Measurements from ENCODE around the gene ZNF302. TPM values are rescaled to one million over a fixed set of nuclear protein-coding genes. Genes with fewer than 3 reads are reported as not detected.
"Not testable (repeated sequence)": the region's sequence is repeated elsewhere in the genome, so short reads cannot be mapped to it uniquely, and the experiment has no call there.

Gene ZNF302
- polyA plus RNA-seq, 2 donors = 5.9 to 11.1 TPM

DNA sequence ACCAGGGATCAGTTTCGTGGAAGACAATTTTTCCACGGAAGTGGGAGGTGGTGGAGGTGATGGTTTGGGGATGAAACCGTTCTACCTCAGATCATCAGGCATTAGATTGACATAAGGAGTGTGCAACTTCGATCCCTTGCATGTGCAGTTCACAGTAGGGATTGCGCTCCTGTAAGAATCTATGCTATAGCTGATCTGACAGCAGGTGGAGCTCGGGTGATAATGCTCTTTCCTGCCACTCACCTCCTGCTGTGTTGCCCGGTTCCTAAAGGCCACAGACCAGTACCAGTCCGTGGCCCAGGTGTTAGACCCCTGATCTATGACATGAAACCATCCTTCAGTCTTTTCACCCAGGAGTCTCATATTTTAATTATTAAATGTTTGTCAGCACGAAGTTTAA is 4.0 kb downstream of the ZNF302 start:
- Histone ChIP-seq H3K4me1 (ENCODE audit: control insufficient read depth in 2 of 2, insufficient read depth in 2 of 2, low read length in 1 of 2) (no peaks in the 10 kb centered on the region), H3K27me3 (ENCODE audit: control insufficient read depth in 1 of 2, insufficient read depth in 2 of 2, low read length in 2 of 2) (no peaks in the 10 kb centered on the region), H3K9me3 (ENCODE audit: control insufficient read depth in 2 of 2, insufficient read depth in 1 of 2, low read depth in 1 of 2, low read length in 1 of 2) (peaks cover 3 to 14% of the 10 kb centered on the region in 2 donors), H3K4me3 (ENCODE audit: low read depth in 1 of 2, low read length in 2 of 2) (no peak overlapping the region), H3K27ac (ENCODE audit: low read depth in 2 of 2, low read length in 1 of 2) (no peak overlapping the region), H3K36me3 (ENCODE audit: control insufficient read depth in 2 of 2, insufficient read depth in 2 of 2, low read length in 1 of 2) (peaks cover 13 to 14% of the 10 kb centered on the region in 2 donors)
- 96 to 98% methylated on average over 9 of the region's 9 CpGs for WGBS, 2 donors

DNA sequence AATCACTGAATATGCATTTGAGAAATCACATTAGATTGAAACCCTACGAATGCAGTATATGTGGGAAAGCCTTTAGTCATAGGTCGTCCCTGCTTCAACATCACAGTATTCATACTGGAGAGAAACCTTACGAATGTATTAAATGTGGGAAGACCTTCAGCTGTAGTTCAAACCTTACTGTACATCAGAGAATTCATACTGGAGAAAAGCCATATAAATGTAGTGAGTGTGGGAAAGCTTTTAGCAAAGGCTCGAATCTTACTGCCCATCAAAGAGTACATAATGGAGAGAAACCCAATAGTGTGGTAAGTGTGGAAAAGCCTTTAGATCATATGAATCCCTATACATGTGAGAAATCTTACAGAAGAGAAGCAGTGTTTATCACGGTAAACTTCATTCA is 7.8 kb downstream of the ZNF302 start:
- 78 to 90% methylated on average over 5 of the region's 5 CpGs for WGBS, 2 donors
- H3K9me3 ChIP-seq (ENCODE audit: control insufficient read depth in 2 of 2, insufficient read depth in 1 of 2, low read depth in 1 of 2, low read length in 1 of 2) = peaks cover 0 to 14% of the 10 kb centered on the region in 2 donors

DNA sequence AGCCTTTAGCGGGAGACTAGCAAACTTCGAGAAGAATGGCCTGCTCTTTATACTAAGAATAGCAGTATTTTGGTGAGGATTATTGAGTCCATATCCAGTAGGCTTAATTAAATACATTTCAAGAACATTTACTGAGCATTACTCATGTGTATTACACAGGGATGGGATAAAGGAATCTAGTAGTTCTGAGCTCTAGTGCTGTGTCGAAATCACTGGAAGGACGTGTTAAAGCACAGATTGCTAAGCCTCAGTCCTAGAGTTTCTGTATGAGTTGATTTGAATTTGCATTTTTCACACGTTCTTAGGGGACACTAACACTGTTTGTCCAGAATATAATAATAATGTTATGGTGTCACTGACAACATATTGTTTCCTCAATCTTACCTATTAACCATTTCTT is 9.0 kb downstream of the ZNF302 start:
- no peaks in the 10 kb centered on the region for H3K27me3 ChIP-seq (ENCODE audit: control insufficient read depth in 1 of 2, insufficient read depth in 2 of 2, low read length in 2 of 2)
- WGBS, 2 donors = 80 to 82% methylated on average over 5 of the region's 5 CpGs
- no peak overlapping the region for H3K27ac ChIP-seq (ENCODE audit: low read depth in 2 of 2, low read length in 1 of 2)

More for the DNA sequence above, 7.8 kb downstream of the ZNF302 start:
- not testable (repeated sequence) for H3K4me3 ChIP-seq (ENCODE audit: low read depth in 1 of 2, low read length in 2 of 2); H3K4me1 ChIP-seq (ENCODE audit: control insufficient read depth in 2 of 2, insufficient read depth in 2 of 2, low read length in 1 of 2); H3K27ac ChIP-seq (ENCODE audit: low read depth in 2 of 2, low read length in 1 of 2); H3K27me3 ChIP-seq (ENCODE audit: control insufficient read depth in 1 of 2, insufficient read depth in 2 of 2, low read length in 2 of 2); H3K36me3 ChIP-seq (ENCODE audit: control insufficient read depth in 2 of 2, insufficient read depth in 2 of 2, low read length in 1 of 2)

DNA sequence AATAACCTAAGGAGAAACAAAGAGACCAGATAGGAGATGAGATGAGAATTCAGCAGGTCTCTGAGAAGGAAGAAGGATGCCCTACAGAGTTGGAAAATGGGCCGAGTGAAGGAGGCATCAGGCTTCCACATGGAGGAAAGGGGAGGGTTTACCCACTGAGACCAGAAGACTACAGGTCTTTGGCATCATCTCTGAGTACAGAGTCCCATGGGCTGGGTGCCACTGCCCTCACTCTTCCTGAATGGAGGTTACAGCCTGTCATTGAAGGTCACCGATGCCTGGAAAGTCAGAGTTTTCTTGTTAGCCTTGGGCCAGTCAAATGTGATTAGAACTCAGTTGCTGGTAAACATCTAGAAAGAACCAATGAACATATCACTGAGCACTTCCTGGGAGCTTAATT is 9.9 kb downstream of the ZNF302 start:
- H3K9me3 ChIP-seq (ENCODE audit: control insufficient read depth in 2 of 2, insufficient read depth in 1 of 2, low read depth in 1 of 2, low read length in 1 of 2) = peaks cover 0 to 11% of the 10 kb centered on the region in 2 donors

More for the DNA sequence above, 9.0 kb downstream of the ZNF302 start:
- H3K36me3 ChIP-seq (ENCODE audit: control insufficient read depth in 2 of 2, insufficient read depth in 2 of 2, low read length in 1 of 2) = peaks cover 5% of the 10 kb centered on the region in 2 donors
- no peak overlapping the region for H3K4me3 ChIP-seq (ENCODE audit: low read depth in 1 of 2, low read length in 2 of 2)
- peaks cover 0 to 12% of the 10 kb centered on the region in 2 donors for H3K9me3 ChIP-seq (ENCODE audit: control insufficient read depth in 2 of 2, insufficient read depth in 1 of 2, low read depth in 1 of 2, low read length in 1 of 2)
- H3K4me1 ChIP-seq (ENCODE audit: control insufficient read depth in 2 of 2, insufficient read depth in 2 of 2, low read length in 1 of 2) = no peaks in the 10 kb centered on the region

DNA sequence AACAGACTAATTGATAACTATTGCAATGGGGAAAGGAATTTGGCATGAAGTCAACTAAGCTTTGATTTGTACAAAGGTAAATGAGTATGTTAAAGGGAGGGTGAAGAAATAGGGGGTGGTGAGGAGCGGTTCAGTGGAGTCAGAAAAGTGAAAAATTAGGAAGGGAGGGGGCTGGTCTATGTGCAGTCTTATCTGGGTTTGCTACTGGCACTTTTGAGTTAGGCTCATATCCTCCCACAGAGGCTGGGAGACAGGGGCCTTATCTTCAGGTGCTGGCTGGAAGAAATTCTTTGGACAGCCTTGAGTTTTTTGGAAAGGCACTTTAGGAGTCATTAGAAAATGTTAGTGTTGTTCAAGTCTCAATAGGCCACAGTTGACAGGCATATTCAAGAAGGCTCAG is 11.1 kb downstream of the ZNF302 start:
- Histone ChIP-seq H3K4me1 (ENCODE audit: control insufficient read depth in 2 of 2, insufficient read depth in 2 of 2, low read length in 1 of 2) (no peaks in the 10 kb centered on the region), H3K27ac (ENCODE audit: low read depth in 2 of 2, low read length in 1 of 2) (no peak overlapping the region), H3K4me3 (ENCODE audit: low read depth in 1 of 2, low read length in 2 of 2) (no peak overlapping the region), H3K27me3 (ENCODE audit: control insufficient read depth in 1 of 2, insufficient read depth in 2 of 2, low read length in 2 of 2) (no peaks in the 10 kb centered on the region), H3K36me3 (ENCODE audit: control insufficient read depth in 2 of 2, insufficient read depth in 2 of 2, low read length in 1 of 2) (no peaks in the 10 kb centered on the region), H3K9me3 (ENCODE audit: control insufficient read depth in 2 of 2, insufficient read depth in 1 of 2, low read depth in 1 of 2, low read length in 1 of 2) (peaks cover 0 to 5% of the 10 kb centered on the region in 2 donors)
- 48 to 53% methylated on average over 1 of the region's 1 CpG for WGBS, 2 donors

More for the DNA sequence above, 9.9 kb downstream of the ZNF302 start:
- no peak overlapping the region for H3K27ac ChIP-seq (ENCODE audit: low read depth in 2 of 2, low read length in 1 of 2)
- H3K4me1 ChIP-seq (ENCODE audit: control insufficient read depth in 2 of 2, insufficient read depth in 2 of 2, low read length in 1 of 2) = no peaks in the 10 kb centered on the region
- peaks cover 4 to 5% of the 10 kb centered on the region in 2 donors for H3K36me3 ChIP-seq (ENCODE audit: control insufficient read depth in 2 of 2, insufficient read depth in 2 of 2, low read length in 1 of 2)
- WGBS, 2 donors = 77 to 92% methylated on average over 2 of the region's 2 CpGs
- H3K4me3 ChIP-seq (ENCODE audit: low read depth in 1 of 2, low read length in 2 of 2) = no peak overlapping the region
- H3K27me3 ChIP-seq (ENCODE audit: control insufficient read depth in 1 of 2, insufficient read depth in 2 of 2, low read length in 2 of 2) = no peaks in the 10 kb centered on the region

DNA sequence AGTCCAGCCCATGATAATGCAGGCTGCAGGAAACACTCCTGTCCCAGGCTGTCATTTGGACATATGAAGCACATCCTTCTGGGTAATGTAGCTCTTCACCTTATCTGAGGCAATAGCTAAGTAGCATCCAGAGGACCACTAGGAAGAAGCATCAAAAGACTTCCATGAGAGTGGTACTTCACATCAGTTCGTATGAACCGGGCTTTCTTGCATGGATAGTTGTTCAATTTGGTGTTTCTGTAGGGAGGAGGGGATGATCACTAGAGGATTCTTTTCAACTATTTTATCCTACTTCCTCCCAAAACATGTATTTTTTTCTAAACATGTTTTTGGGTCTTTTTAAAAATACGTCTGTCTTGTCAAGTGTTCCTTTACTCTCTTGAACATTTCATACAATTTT is 12.9 kb downstream of the ZNF302 start:
- H3K27me3 ChIP-seq (ENCODE audit: control insufficient read depth in 1 of 2, insufficient read depth in 2 of 2, low read length in 2 of 2) = no peaks in the 10 kb centered on the region
- H3K4me1 ChIP-seq (ENCODE audit: control insufficient read depth in 2 of 2, insufficient read depth in 2 of 2, low read length in 1 of 2) = no peaks in the 10 kb centered on the region
- 85 to 89% methylated on average over 3 of the region's 3 CpGs for WGBS, 2 donors
- no peaks in the 10 kb centered on the region for H3K36me3 ChIP-seq (ENCODE audit: control insufficient read depth in 2 of 2, insufficient read depth in 2 of 2, low read length in 1 of 2)
- H3K4me3 ChIP-seq (ENCODE audit: low read depth in 1 of 2, low read length in 2 of 2) = no peak overlapping the region
- peaks cover 0 to 3% of the 10 kb centered on the region in 2 donors for H3K9me3 ChIP-seq (ENCODE audit: control insufficient read depth in 2 of 2, insufficient read depth in 1 of 2, low read depth in 1 of 2, low read length in 1 of 2)
- no peak overlapping the region for H3K27ac ChIP-seq (ENCODE audit: low read depth in 2 of 2, low read length in 1 of 2)

DNA sequence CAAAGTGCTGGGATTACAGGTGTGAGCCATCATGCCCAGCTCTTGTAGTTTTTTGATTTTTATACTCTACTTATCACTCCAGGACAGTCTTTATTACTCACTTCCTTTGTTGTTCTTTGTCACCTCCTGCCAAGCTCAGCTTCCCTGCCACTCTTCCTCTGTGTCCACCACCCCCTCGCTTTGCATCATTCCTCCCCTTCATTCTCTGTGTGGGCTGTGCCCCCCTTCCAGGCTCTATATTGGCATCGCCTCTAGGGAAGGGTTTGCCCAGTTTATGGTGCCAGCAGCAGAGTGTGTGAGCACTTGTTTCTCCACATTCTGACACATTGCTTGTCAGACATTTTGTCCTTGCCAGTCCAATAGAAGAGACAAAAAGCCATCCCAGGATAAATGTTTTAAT is 15.1 kb downstream of the ZNF302 start:
- H3K27me3 ChIP-seq (ENCODE audit: control insufficient read depth in 1 of 2, insufficient read depth in 2 of 2, low read length in 2 of 2) = no peaks in the 10 kb centered on the region
- no peak overlapping the region for H3K27ac ChIP-seq (ENCODE audit: low read depth in 2 of 2, low read length in 1 of 2)
- no peak overlapping the region for H3K4me3 ChIP-seq (ENCODE audit: low read depth in 1 of 2, low read length in 2 of 2)
- H3K36me3 ChIP-seq (ENCODE audit: control insufficient read depth in 2 of 2, insufficient read depth in 2 of 2, low read length in 1 of 2) = no peaks in the 10 kb centered on the region
- no peaks in the 10 kb centered on the region for H3K4me1 ChIP-seq (ENCODE audit: control insufficient read depth in 2 of 2, insufficient read depth in 2 of 2, low read length in 1 of 2)
- H3K9me3 ChIP-seq (ENCODE audit: control insufficient read depth in 2 of 2, insufficient read depth in 1 of 2, low read depth in 1 of 2, low read length in 1 of 2) = peaks cover 0 to 2% of the 10 kb centered on the region in 2 donors
- 36 to 46% methylated on average over 2 of the region's 2 CpGs for WGBS, 2 donors

DNA sequence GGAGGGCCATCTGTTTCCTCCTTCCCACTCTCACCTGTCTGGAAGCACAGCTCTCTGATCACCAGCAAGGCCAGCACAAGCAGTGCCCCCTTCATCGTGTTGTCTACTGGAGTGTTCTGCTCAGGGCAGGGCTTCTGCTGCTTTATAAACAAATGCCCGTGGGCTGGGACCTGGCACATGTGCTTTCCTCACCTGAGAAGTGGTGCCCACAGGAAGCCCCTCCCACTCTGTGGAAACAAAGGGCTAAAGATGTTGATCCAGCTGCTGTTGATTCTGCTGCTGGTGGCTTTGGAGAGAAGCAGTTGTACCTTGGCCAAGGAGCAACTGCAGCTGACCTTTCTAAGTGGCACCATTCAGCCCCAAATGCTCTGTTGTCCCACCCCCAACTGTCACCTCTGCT is 30.2 kb downstream of the ZNF302 start:
- H3K9me3 ChIP-seq (ENCODE audit: control insufficient read depth in 2 of 2, insufficient read depth in 1 of 2, low read depth in 1 of 2, low read length in 1 of 2) = peaks cover 2 to 8% of the 10 kb centered on the region in 2 donors
- H3K27me3 ChIP-seq (ENCODE audit: control insufficient read depth in 1 of 2, insufficient read depth in 2 of 2, low read length in 2 of 2) = no peaks in the 10 kb centered on the region
- H3K27ac ChIP-seq (ENCODE audit: low read depth in 2 of 2, low read length in 1 of 2) = no peak overlapping the region
- WGBS, 2 donors = 61% methylated on average over 2 of the region's 2 CpGs
- H3K4me1 ChIP-seq (ENCODE audit: control insufficient read depth in 2 of 2, insufficient read depth in 2 of 2, low read length in 1 of 2) = no peaks in the 10 kb centered on the region
- no peak overlapping the region for H3K4me3 ChIP-seq (ENCODE audit: low read depth in 1 of 2, low read length in 2 of 2)
- H3K36me3 ChIP-seq (ENCODE audit: control insufficient read depth in 2 of 2, insufficient read depth in 2 of 2, low read length in 1 of 2) = no peaks in the 10 kb centered on the region

DNA sequence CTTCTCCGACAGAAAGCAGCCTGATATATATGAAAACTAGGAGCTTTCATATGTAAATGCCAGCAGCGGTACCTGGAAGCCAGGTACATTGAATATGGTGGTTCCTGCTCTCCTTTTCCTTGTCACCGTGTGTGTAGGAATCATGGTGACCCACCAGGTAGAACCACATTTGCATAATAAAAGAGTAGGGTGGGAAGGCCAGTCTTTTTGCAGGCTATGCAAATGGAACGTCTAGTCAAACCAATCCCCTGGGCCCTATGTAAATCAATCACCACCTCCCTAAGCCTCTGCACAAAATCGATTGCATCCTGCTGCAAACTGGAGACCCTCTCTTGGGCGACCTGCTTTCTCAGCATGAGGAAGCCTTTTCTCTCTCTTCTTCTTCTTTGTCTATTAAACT is 34.4 kb downstream of the ZNF302 start:
- peaks cover 0 to 2% of the 10 kb centered on the region in 2 donors for H3K27me3 ChIP-seq (ENCODE audit: control insufficient read depth in 1 of 2, insufficient read depth in 2 of 2, low read length in 2 of 2)
- no peaks in the 10 kb centered on the region for H3K4me1 ChIP-seq (ENCODE audit: control insufficient read depth in 2 of 2, insufficient read depth in 2 of 2, low read length in 1 of 2)
- no peaks in the 10 kb centered on the region for H3K36me3 ChIP-seq (ENCODE audit: control insufficient read depth in 2 of 2, insufficient read depth in 2 of 2, low read length in 1 of 2)
- peaks cover 2 to 4% of the 10 kb centered on the region in 2 donors for H3K9me3 ChIP-seq (ENCODE audit: control insufficient read depth in 2 of 2, insufficient read depth in 1 of 2, low read depth in 1 of 2, low read length in 1 of 2)
- WGBS, 2 donors = 68% methylated on average over 6 of the region's 6 CpGs
- H3K4me3 ChIP-seq (ENCODE audit: low read depth in 1 of 2, low read length in 2 of 2) = no peak overlapping the region
- H3K27ac ChIP-seq (ENCODE audit: low read depth in 2 of 2, low read length in 1 of 2) = no peak overlapping the region

DNA sequence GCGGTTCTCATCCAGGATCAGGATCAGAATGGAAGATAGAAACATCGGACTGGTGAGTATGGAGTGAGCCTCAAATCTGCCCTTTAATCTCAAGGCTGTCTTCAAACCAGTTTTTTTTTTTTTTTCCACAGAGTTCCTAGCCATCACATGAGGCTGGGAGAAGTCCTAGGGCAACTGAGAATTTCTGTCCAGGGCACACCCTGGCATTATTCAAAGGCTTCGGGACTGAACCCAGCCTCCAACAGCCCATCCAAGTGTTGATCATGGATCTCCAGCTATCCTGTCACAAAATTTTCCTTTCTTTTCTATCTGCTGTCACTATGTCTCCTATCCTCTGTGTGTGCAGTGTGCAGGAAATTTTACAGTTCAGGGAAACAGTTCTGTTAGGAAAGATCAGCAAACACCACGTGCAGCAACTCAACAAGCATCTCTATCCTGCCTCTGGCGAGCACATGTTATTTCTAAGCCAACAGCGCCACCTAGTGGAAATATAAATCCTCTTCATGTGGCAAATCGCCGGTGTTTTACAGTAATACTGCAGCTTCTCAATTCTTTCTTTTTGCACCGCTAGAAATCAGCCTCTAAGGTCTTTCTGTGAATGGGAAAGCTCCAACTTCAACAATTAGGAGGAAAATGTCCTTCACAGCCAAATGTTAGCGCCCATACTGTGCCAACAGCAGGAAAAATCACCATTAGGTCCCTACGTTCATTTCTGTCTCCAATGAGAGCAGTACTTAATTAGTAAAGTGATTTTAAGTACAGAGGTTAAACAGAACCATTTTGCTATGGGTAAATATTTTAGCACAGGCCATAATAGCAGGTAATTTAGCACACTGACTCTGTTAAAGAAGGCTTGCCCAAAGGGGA is 35.1 kb downstream of the ZNF302 start:
- Histone ChIP-seq H3K4me3 (ENCODE audit: low read depth in 1 of 2, low read length in 2 of 2) (no peak overlapping the region), H3K27me3 (ENCODE audit: control insufficient read depth in 1 of 2, insufficient read depth in 2 of 2, low read length in 2 of 2) (peaks cover 0 to 2% of the 10 kb centered on the region in 2 donors), H3K4me1 (ENCODE audit: control insufficient read depth in 2 of 2, insufficient read depth in 2 of 2, low read length in 1 of 2) (no peaks in the 10 kb centered on the region), H3K27ac (ENCODE audit: low read depth in 2 of 2, low read length in 1 of 2) (no peak overlapping the region), H3K9me3 (ENCODE audit: control insufficient read depth in 2 of 2, insufficient read depth in 1 of 2, low read depth in 1 of 2, low read length in 1 of 2) (peaks cover under 1 to 2% of the 10 kb centered on the region in 2 donors), H3K36me3 (ENCODE audit: control insufficient read depth in 2 of 2, insufficient read depth in 2 of 2, low read length in 1 of 2) (no peaks in the 10 kb centered on the region)
- WGBS, 2 donors = 33 to 37% methylated on average over 11 of the region's 11 CpGs
